ENCODE results near the gene SPACA9.

GRCh38 chr9:132858751-132859150, 19.9 kb upstream of the SPACA9 start:
- TF ChIP-seq CTCF (IDR thresholded peaks at IDR 0.05; ENCODE audit: low read depth, low read length) (no peak), POLR2A (IDR thresholded peaks at IDR 0.05; ENCODE audit: extremely low read depth, insufficient read length) (no peak), MAX (IDR thresholded peaks at IDR 0.05; ENCODE audit: low read depth, low read length) (no peak), MYC (IDR thresholded peaks at IDR 0.05; ENCODE audit: low read depth, low read length) (no peak)
